ENCODE results near the gene MTOR. TPM values are rescaled to one million over a fixed set of nuclear protein-coding genes. Genes with fewer than 3 reads are reported as not detected.
"Not testable (repeated sequence)": the region's sequence is repeated elsewhere in the genome, so short reads cannot be mapped to it uniquely, and the experiment has no call there.

MTOR gene
- total and polyA plus RNA-seq, 2 experiments from 2014 or later = 10.6 to 30.7 TPM

GRCh38 chr1:11064942-11065341 lies 197.4 kb downstream of the MTOR start:
- Histone ChIP-seq H3K9me2 (ENCODE audit: insufficient read depth) (no peaks in the 10 kb centered on the region), H3K4me1 (ENCODE audit: insufficient read depth) (peaks cover 14% of the 10 kb centered on the region), H3K79me2 (ENCODE audit: insufficient read depth) (peaks cover 16% of the 10 kb centered on the region), H3F3A (ENCODE audit: insufficient read depth) (peaks cover 27% of the 10 kb centered on the region), H3K9ac (no peak overlapping the region), H4K20me1 (ENCODE audit: insufficient read depth) (no peaks in the 10 kb centered on the region), H3K36me3 (ENCODE audit: low read depth) (peaks cover 30% of the 10 kb centered on the region), H3K27ac (no peak overlapping the region), H2AFZ (no peak overlapping the region), H3K4me3 (no peak overlapping the region), H3K4me2 (ENCODE audit: unreplicated experiment) (no peak overlapping the region), H3K27me3 (replicated peaks; ENCODE audit: insufficient read depth) (no peaks in the 10 kb centered on the region), H3K9me3 (ENCODE audit: low read depth) (no peaks in the 10 kb centered on the region)
- WGBS, 2 experiments (ENCODE audit: low coverage in 1 of 2, low lambda C conversion rate in 2 of 2, missing lambda C conversion rate in 2 of 2) = 98 to 100% methylated on average over 3 of the region's 3 CpGs
- no peak for DNase-seq
- in situ Hi-C loops (cut with MboI) = no loop called here
- TF ChIP-seq EZH2 (IDR thresholded peaks at IDR 0.05; ENCODE audit: insufficient read depth, poor library complexity, severe bottlenecking) (no peak), EZH2phosphoT487 (IDR thresholded peaks at IDR 0.05; ENCODE audit: insufficient read depth, low read depth) (no peak)

DNA sequence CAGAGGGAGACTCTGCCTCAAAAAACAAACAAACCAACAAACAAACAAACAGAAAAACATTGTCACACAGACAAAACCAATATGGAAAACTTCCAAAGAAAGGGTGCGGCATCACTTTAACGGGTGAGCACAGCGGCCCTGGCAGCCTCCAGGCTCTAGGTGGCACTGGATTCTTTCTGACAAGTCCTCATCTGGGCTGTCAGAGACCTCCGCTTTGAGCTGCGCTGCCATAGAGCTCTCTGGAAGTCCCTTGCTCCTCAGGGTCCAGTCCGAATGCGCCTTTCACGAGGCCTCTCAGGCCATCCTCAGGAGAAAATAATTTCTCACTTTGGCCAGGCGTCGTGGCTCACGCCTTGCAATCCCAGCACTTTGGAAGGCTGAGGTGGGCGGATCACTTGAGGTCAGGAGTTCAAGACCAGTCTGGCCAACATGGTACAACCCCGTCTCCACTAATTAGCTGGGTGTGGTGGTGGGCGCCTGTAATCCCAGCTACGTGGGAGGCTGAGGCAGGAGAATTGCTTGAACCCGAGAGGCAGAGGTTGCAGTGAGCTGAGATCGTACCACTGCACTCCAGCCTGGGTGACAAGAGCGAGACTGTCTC lies 198.3 kb downstream of the MTOR start:
- in situ Hi-C loops (cut with MboI); H2AFZ ChIP-seq; H3K9me3 ChIP-seq (ENCODE audit: low read depth); H3K4me2 ChIP-seq (ENCODE audit: unreplicated experiment); H3K27me3 ChIP-seq (replicated peaks; ENCODE audit: insufficient read depth); H3K9me2 ChIP-seq (ENCODE audit: insufficient read depth); H3K27ac ChIP-seq; H3K9ac ChIP-seq; H4K20me1 ChIP-seq (ENCODE audit: insufficient read depth); H3K4me3 ChIP-seq: not testable (repeated sequence)
- H3K4me1 ChIP-seq (ENCODE audit: insufficient read depth) = peaks cover 14% of the 10 kb centered on the region
- H3K79me2 ChIP-seq (ENCODE audit: insufficient read depth) = peaks cover 23% of the 10 kb centered on the region
- WGBS, 2 experiments (ENCODE audit: low coverage in 1 of 2, low lambda C conversion rate in 2 of 2, missing lambda C conversion rate in 2 of 2) = 75 to 81% methylated on average over 17 to 18 of the region's 18 CpGs
- H3F3A ChIP-seq (ENCODE audit: insufficient read depth) = peaks cover 27% of the 10 kb centered on the region
- H3K36me3 ChIP-seq (ENCODE audit: low read depth) = peaks cover 25% of the 10 kb centered on the region
- DNase-seq = peak; percentile 20

DNA sequence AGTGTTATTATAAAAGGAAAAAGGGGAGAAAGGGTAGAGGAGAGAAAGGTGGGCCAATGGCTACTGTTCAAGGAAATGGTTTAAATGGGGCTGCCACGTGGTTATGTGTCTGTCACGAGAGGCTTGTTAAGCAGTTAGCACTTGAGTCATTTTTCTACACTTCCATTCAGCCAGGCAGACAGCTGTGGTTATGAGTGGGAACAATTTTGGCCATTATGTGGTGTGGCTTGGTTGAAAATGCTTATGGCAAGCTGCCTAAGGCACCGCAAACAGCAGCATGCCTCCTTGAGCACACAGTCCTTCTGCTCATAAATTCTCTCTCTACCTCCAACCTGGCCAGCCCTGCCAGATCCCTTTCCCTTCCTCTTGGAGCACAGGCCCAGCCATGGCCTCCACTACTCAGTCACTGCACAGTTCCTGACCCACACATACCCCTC lies 199.4 kb downstream of the MTOR start:
- peak overlapping the region; percentile 33; the same call in 1 of the 2 replicates for H3K9ac ChIP-seq
- H3K9me2 ChIP-seq (ENCODE audit: insufficient read depth) = no peaks in the 10 kb centered on the region
- H3K27me3 ChIP-seq (replicated peaks; ENCODE audit: insufficient read depth) = no peaks in the 10 kb centered on the region
- 0 out of 2 replicates have a peak, but pooled peaks have one; percentile 71 for TF ChIP-seq EZH2phosphoT487 (IDR thresholded peaks at IDR 0.05; ENCODE audit: insufficient read depth, low read depth)
- no peak for TF ChIP-seq EZH2 (IDR thresholded peaks at IDR 0.05; ENCODE audit: insufficient read depth, poor library complexity, severe bottlenecking)
- in situ Hi-C loops (cut with MboI) = no loop called here
- 27 to 31% methylated on average over 3 of the region's 3 CpGs for WGBS, 2 experiments (ENCODE audit: low coverage in 1 of 2, low lambda C conversion rate in 2 of 2, missing lambda C conversion rate in 2 of 2)
- no peaks in the 10 kb centered on the region for H4K20me1 ChIP-seq (ENCODE audit: insufficient read depth)
- no peaks in the 10 kb centered on the region for H3K9me3 ChIP-seq (ENCODE audit: low read depth)
- no peak overlapping the region for H3K4me2 ChIP-seq (ENCODE audit: unreplicated experiment)
- H2AFZ ChIP-seq = no peak overlapping the region
- peaks cover 33% of the 10 kb centered on the region for H3K79me2 ChIP-seq (ENCODE audit: insufficient read depth)
- H3K27ac ChIP-seq = peak overlapping the region; percentile 69
- peaks cover 27% of the 10 kb centered on the region for H3F3A ChIP-seq (ENCODE audit: insufficient read depth)
- peak; percentile 84 for DNase-seq
- no peak overlapping the region for H3K4me3 ChIP-seq
- peaks cover 14% of the 10 kb centered on the region for H3K4me1 ChIP-seq (ENCODE audit: insufficient read depth)
- H3K36me3 ChIP-seq (ENCODE audit: low read depth) = peaks cover 23% of the 10 kb centered on the region

DNA sequence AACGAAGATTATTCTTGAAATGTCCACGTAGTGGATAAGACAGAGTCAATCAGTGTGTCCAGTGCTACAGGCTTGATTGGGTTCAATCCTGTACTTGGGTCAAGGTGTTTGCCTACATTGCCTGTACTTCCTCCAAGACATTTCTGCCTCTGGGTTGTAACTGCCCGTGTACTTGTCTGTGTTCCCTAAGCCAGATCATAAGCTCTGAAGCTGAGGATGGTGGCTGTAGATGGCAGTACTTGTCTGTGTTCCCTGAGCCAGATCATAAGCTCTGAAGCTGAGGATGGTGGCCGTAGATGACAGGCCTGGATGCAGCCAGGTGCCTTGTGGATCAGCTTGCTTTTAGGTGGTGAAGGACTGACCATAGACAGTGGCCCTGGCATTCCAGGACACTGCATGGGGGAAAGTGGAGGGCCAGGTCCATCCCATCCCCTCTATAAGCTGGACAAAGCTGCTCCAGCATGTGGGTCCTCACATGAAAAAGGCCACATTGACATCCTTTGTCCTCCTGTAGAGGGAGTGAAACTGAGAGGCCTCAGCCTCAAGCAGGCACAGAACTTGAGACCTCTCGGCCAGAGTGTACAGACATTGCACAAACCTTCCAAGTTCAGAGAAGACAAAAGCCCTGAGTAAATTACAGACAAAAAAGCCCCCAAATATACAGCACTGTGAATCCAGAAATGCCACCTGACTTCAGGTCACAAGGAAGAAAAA lies 200.5 kb downstream of the MTOR start:
- Histone ChIP-seq H3K9ac (no peak overlapping the region), H4K20me1 (ENCODE audit: insufficient read depth) (no peaks in the 10 kb centered on the region), H3K79me2 (ENCODE audit: insufficient read depth) (peaks cover 40% of the 10 kb centered on the region), H3F3A (ENCODE audit: insufficient read depth) (peaks cover 30% of the 10 kb centered on the region), H3K27ac (no peak overlapping the region), H3K9me3 (ENCODE audit: low read depth) (no peaks in the 10 kb centered on the region), H3K9me2 (ENCODE audit: insufficient read depth) (no peaks in the 10 kb centered on the region), H3K4me3 (no peak overlapping the region), H3K4me1 (ENCODE audit: insufficient read depth) (peaks cover 14% of the 10 kb centered on the region), H3K27me3 (replicated peaks; ENCODE audit: insufficient read depth) (no peaks in the 10 kb centered on the region), H2AFZ (no peak overlapping the region), H3K4me2 (ENCODE audit: unreplicated experiment) (no peak overlapping the region), H3K36me3 (ENCODE audit: low read depth) (peaks cover 19% of the 10 kb centered on the region)
- in situ Hi-C loops (cut with MboI) = no loop called here
- DNase-seq = no peak
- TF ChIP-seq EZH2 (IDR thresholded peaks at IDR 0.05; ENCODE audit: insufficient read depth, poor library complexity, severe bottlenecking) = no peak
- no peak for TF ChIP-seq EZH2phosphoT487 (IDR thresholded peaks at IDR 0.05; ENCODE audit: insufficient read depth, low read depth)
- 86 to 92% methylated on average over 5 of the region's 5 CpGs for whole genome bisulfite sequencing, 2 experiments (ENCODE audit: low coverage in 1 of 2, low lambda C conversion rate in 2 of 2, missing lambda C conversion rate in 2 of 2)
